ENCODE measurements around the gene PHKG1. TPM values are rescaled to one million over a fixed set of nuclear protein-coding genes. Genes with fewer than 3 reads are reported as not detected.

PHKG1 gene
- total and polyA plus RNA-seq, 2 of the 8 experiments (the other 6 are each of a cell fraction or from before 2014, with no cell fraction given), result 0.03 to 0.61 TPM

DNA sequence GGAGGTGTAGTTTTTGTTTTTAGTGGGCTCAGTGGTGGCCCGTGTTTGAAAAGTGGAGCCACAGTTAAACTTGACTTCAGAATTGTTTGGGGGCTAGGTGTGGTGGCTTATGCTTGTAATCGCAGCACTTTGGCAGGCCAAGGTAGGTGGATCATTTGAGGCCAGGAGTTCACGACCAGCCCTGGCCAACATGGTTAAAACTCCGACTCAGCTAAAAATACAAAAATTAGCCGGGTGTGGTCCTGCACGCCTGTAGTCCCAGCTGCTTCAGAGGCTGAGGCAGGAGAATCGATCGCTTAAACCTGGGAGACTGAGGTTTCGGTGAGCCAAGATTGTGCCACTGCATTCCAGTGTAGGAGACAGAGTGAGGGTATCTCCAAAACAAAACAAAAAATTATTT, 39.4 kb downstream of the PHKG1 start:
- no peak overlapping the region for H3K4ac ChIP-seq (replicated peaks; ENCODE audit: insufficient read length, low read depth, low read length)
- H3K79me2 ChIP-seq (ENCODE audit: control insufficient read depth in 1 of 2, insufficient read depth in 2 of 2, low read length in 2 of 2), result peaks cover 7 to 61% of the 10 kb centered on the region in 2 experiments
- H2BK5ac ChIP-seq (ENCODE audit: low read depth, low read length), result no peak overlapping the region
- FAIRE-seq (no peak), DNase-seq (ENCODE audit: low read depth in 1 of 2, low spot score in 2 of 2) (no peak)
- H3K56ac ChIP-seq (replicated peaks; ENCODE audit: insufficient read length, low read depth, low read length), result no peak overlapping the region
- no peak overlapping the region for H4K91ac ChIP-seq (replicated peaks; ENCODE audit: insufficient read length, low read length)
- H3K14ac ChIP-seq (ENCODE audit: insufficient read length), result no peak overlapping the region
- peaks cover 0 to 3% of the 10 kb centered on the region in 2 experiments for H4K20me1 ChIP-seq (replicated peaks in 1 of 2; ENCODE audit: control insufficient read depth in 1 of 2, insufficient read depth in 2 of 2, low read length in 2 of 2)
- H3K4me1 ChIP-seq (replicated peaks in 1 of 4; ENCODE audit: control insufficient read depth in 3 of 4, insufficient read depth in 4 of 4, low read length in 3 of 4), result peaks cover 0 to 11% (median 1%) of the 10 kb centered on the region in 4 experiments; a peak in 6 of 7 replicates
- H2BK120ac ChIP-seq (replicated peaks; ENCODE audit: low read depth, low read length), result no peak overlapping the region
- 96% methylated on average over 9 of the region's 9 CpGs; no CpG with 5 or more reads in 1 of the 2 experiments for WGBS, 2 experiments (ENCODE audit: extremely low coverage in 1 of 2, insufficient coverage in 1 of 2, insufficient read length in 1 of 2, insufficient replicate concordance in 2 of 2, low coverage in 1 of 2, low lambda C conversion rate in 2 of 2, missing lambda C conversion rate in 1 of 2)
- no peak overlapping the region for H2AK5ac ChIP-seq (ENCODE audit: low read depth, low read length)
- no peak overlapping the region for H2BK15ac ChIP-seq (ENCODE audit: low read length)
- no peak overlapping the region for H2AFZ ChIP-seq (ENCODE audit: low read length)
- peaks cover 24 to 59% (median 47%) of the 10 kb centered on the region in 4 experiments for H3K36me3 ChIP-seq (ENCODE audit: control insufficient read depth in 2 of 4, insufficient read depth in 4 of 4, low read length in 3 of 4)
- ChIA-PET POLR2A (ENCODE audit: partially characterized antibody) (interaction anchor here (1.2 to 44.4 kb wide), 5 partner anchors 9 to 30 kb away, joined by 4 to 869 read pairs (median 14); partner anchors contain the start of gene SUMF2), CTCF (ENCODE audit: partially characterized antibody) (no interaction called here)
- no peak overlapping the region for H4K5ac ChIP-seq (ENCODE audit: insufficient read length, low read depth, low read length)
- no peaks in the 10 kb centered on the region for H3K9me3 ChIP-seq (ENCODE audit: insufficient read depth in 2 of 2, low read depth in 1 of 2, low read length in 1 of 2)
- H3K4me2 ChIP-seq (ENCODE audit: insufficient read depth in 1 of 2, low read depth in 2 of 2, low read length in 2 of 2), result peak overlapping the region; percentile 58 to 71
- peak overlapping the region in 1 of 4 experiments; percentile 20; a peak in 1 of 7 replicates for H3K9ac ChIP-seq (replicated peaks in 1 of 4; ENCODE audit: extremely low read depth in 1 of 4, low read depth in 3 of 4, low read length in 3 of 4)
- no peak overlapping the region for H3K23ac ChIP-seq (ENCODE audit: insufficient read length)
- no peak overlapping the region for H4K8ac ChIP-seq (ENCODE audit: extremely low read depth, insufficient read depth, low read length)
- H3K4me3 ChIP-seq (ENCODE audit: extremely low read depth in 1 of 4, insufficient read depth in 2 of 4, low read depth in 3 of 4, low read length in 4 of 4), result peak overlapping the region in 2 of 4 experiments; percentile 4 to 98; a peak in 3 of 8 replicates
- peaks cover 2% of the 10 kb centered on the region; the same call in 1 of the 2 replicates for H3K79me1 ChIP-seq (ENCODE audit: low read depth, low read length)
- no peak overlapping the region for H3K18ac ChIP-seq (ENCODE audit: extremely low read depth, low read length)
- no peak overlapping the region for H2BK20ac ChIP-seq (ENCODE audit: low read length)
- H3K23me2 ChIP-seq (ENCODE audit: low read depth, low read length), result no peaks in the 10 kb centered on the region; the same call in 1 of the 2 replicates
- H3K27ac ChIP-seq (ENCODE audit: low read depth, low read length), result no peak overlapping the region
- H3K27me3 ChIP-seq (replicated peaks in 1 of 4; ENCODE audit: control insufficient read depth in 3 of 4, extremely low read depth in 1 of 4, insufficient read depth in 3 of 4, low read length in 3 of 4), result no peaks in the 10 kb centered on the region
- H2BK12ac ChIP-seq (ENCODE audit: low read depth, low read length), result no peak overlapping the region
- no peak for TF ChIP-seq KDM4A (IDR thresholded peaks at IDR 0.05; ENCODE audit: low read depth, low read length, severe bottlenecking)
- no peak for TF ChIP-seq CTCF (IDR thresholded peaks at IDR 0.05; ENCODE audit: control extremely low read depth in 1 of 3, insufficient read depth in 1 of 3, low read depth in 1 of 3, low read length in 3 of 3)
- TF ChIP-seq, protein P1, sequence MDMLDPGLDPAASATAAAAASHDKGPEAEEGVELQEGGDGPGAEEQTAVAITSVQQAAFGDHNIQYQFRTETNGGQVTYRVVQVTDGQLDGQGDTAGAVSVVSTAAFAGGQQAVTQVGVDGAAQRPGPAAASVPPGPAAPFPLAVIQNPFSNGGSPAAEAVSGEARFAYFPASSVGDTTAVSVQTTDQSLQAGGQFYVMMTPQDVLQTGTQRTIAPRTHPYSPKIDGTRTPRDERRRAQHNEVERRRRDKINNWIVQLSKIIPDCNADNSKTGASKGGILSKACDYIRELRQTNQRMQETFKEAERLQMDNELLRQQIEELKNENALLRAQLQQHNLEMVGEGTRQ (IDR thresholded peaks at IDR 0.05; ENCODE audit: low read length), result no peak
- TF ChIP-seq POLR2AphosphoS5 (IDR thresholded peaks at IDR 0.05; ENCODE audit: low read depth, low read length), result no peak; the same call in 1 of the 2 replicates
- no peak for TF ChIP-seq ASH2L (IDR thresholded peaks at IDR 0.05; ENCODE audit: low read length)
- no peak for TF ChIP-seq POU5F1 (IDR thresholded peaks at IDR 0.05; ENCODE audit: low read depth, low read length)
- TF ChIP-seq POLR2A (IDR thresholded peaks at IDR 0.05; ENCODE audit: control extremely low read depth in 1 of 2, low read depth in 2 of 2, low read length in 2 of 2), result no peak
- TF ChIP-seq SAP30 (IDR thresholded peaks at IDR 0.05; ENCODE audit: insufficient read depth, insufficient replicate concordance, low read length), result no peak
- TF ChIP-seq EGR1 (IDR thresholded peaks at IDR 0.05; ENCODE audit: borderline replicate concordance, low read depth, low read length), result no peak
- no peak for TF ChIP-seq GTF2F1 (IDR thresholded peaks at IDR 0.05; ENCODE audit: borderline replicate concordance, low read depth, low read length)

Data from H1 (cell line).